HG02970 (cell line): Measurements from ENCODE around the gene TFPI2.
"Not testable (repeated sequence)": the region's sequence is repeated elsewhere in the genome, so short reads cannot be mapped to it uniquely, and the experiment has no call there.

Source experiments
- ATAC-seq: cut with Tn5 transposase; IDR thresholded peaks from one replicate; pipeline ENCODE4 v1.9.1; 2021; ENCODE audit warnings: mild to moderate bottlenecking, moderate library complexity, moderate number of reproducible peaks; ENCODE audit not compliant: unreplicated experiment, low FRiP score

TFPI2 gene, protein sequence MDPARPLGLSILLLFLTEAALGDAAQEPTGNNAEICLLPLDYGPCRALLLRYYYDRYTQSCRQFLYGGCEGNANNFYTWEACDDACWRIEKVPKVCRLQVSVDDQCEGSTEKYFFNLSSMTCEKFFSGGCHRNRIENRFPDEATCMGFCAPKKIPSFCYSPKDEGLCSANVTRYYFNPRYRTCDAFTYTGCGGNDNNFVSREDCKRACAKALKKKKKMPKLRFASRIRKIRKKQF

GRCh38 chr7:93890464-93891068 is at the start of gene TFPI2:
TFPI2 (minus strand) TSS chr7:93890753; CDS start chr7:93890678, 75 bp downstream.
- peak; percentile 43 for ATAC-seq

DNA sequence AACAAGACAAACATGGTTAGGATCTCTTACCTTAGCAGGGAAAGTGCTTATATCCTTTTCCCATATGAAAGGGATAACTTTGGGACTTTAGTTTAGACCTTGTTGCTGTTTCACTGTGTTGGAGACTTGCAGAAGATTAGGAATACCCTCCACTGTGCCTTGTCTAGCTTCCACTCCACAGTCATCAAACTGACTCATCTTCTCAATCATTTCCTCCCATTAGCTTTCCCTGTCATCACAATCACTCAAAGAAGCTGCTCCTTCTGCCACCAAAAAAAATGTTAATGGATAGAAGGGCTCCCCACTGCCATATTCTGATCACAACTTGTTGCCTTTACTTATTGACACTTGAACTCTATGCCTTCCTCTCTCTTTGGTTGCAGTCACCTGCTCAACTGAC is 47.7 kb upstream of the TFPI2 start:
- ATAC-seq, result no peak

DNA sequence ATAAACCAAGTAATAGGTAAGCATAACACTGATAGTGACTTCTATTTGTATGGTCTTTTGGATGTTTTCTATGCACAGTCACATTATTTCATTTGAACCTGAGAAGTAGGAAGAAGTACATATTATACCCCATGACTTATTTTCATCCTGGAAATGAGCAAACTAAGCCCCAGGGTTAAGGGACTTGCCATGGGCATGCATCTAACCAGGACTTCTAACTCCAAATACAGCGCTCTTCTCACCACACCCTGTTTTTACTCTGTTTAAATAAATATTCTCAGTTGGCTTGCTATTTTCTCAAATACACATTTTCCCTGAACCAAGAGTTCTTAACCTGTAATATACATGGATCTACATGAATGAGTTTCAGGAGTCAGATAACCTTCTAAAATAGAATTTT is 47.3 kb upstream of the TFPI2 start:
- no peak for ATAC-seq

DNA sequence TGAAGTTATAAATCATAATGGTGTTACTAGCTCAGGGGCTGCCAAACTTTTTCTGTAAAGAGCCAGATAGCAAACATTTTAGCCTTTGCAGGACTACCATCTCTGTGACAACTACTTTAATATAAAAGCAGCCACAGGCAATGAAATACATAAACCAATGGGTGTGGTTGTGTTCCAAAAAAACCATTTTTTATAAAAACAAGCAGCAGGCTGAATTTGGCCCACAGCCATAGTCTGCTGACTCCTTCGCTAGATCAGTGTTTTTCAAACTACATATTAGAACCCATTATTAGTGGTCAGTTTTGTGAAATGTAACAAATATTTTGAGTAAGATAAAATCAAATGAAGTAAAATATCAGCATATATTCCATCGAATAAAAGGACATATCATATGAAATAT is 44.5 kb upstream of the TFPI2 start:
- no peak for ATAC-seq

- no peak for ATAC-seq
These were observed 42.6 kb upstream of the TFPI2 start for GRCh38 chr7:93933156-93933555.

GRCh38 chr7:93931655-93932054 is 41.1 kb upstream of the TFPI2 start:
- ATAC-seq, result no peak

GRCh38 chr7:93927585-93927984 is 37.0 kb upstream of the TFPI2 start:
- ATAC-seq, result no peak

GRCh38 chr7:93926800-93927199 is 36.2 kb upstream of the TFPI2 start:
- ATAC-seq, result no peak

- ATAC-seq, result no peak
These were observed 33.4 kb upstream of the TFPI2 start for GRCh38 chr7:93923942-93924341.

GRCh38 chr7:93923296-93923695 is 32.7 kb upstream of the TFPI2 start:
- no peak for ATAC-seq

DNA sequence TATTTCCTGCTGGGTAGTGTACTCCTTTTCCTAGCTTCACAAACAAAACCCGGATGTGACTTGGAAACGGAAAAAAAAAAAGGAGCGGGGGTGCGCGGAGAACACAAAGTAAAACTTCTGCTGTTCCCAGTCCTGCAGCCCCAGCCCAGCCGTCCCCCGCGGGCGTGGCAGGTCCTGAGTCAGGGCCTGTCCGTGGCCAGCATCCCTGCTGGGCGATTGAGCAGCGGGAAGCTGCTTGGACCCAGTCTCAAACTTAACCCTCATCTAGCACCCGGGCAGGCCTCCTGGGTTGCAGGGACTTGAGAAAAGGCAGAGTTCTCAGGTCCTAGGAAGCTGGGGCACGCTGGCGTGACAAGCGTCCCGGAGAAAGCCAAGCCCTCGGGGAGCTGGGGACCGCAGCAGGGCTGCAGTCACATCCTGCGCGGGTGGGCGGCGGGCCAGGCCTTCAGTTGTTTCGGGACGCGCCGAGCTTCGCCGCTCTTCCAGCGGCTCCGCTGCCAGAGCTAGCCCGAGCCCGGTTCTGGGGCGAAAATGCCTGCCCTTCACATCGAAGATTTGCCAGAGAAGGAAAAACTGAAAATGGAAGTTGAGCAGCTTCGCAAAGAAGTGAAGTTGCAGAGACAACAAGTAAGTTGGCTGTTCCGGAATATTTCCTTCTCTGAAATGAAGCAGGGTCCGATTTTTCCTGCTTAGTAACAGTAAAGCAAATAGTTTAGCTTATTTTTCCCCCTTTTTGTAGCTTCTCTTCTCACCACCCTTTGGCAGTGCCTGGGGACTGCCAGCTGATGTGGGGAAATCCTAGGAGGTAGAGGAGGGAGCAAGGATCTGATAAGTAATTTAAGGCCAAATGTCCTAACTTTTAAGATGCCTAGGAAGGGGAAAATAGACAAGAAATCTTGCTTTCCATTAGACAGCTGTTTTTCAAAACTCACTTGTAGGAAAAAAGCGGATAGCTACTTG is 31.3 kb upstream of the TFPI2 start, which contains the start of gene GNG11:
Gene GNG11, plus strand, starts transcription at position 129 of the 960 bp plus-strand sequence. Its CDS starts 403 bp downstream, at position 532.
- peak; percentile 70 for ATAC-seq

- ATAC-seq, result no peak
These were observed 30.6 kb upstream of the TFPI2 start for GRCh38 chr7:93921186-93921585.

- ATAC-seq, result no peak
These were observed 30.1 kb upstream of the TFPI2 start for GRCh38 chr7:93920496-93921182.

- ATAC-seq, result not testable (repeated sequence)
These were observed 25.8 kb upstream of the TFPI2 start for GRCh38 chr7:93916315-93916714.

- ATAC-seq, result not testable (repeated sequence)
These were observed 25.3 kb upstream of the TFPI2 start for GRCh38 chr7:93915888-93916287.

DNA sequence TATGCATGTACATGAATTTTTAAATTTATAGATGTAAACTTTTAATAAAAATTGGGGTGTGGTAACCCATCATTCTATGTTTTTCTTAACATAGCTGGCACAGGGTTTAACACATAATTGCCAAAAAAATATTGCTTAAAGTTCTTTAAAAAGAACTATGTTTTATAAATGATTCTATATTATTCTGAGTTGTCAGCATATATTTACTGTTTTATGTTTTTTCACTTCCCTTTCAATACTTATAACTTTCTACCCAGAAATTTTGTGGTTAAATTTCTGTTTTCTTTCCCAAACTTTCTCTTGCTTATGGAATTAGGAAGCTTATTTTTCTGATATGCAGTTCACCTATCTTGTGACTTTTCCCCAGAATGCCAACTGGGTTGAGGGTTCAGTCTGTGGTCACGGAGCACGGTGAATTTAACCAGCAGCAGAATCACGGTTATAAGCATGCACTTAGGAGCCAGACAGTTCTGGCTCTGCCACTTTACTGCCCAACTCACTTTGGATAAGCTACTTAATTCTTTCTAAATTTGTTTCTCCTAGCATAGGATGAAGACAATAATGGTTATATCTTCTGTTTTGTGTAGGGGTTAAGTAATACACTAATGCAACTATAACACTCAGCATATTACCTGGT is 24.8 kb upstream of the TFPI2 start:
- ATAC-seq, result not testable (repeated sequence)

GRCh38 chr7:93914581-93915066 is 24.1 kb upstream of the TFPI2 start:
- no peak for ATAC-seq

- ATAC-seq, result no peak
These were observed 22.6 kb upstream of the TFPI2 start for GRCh38 chr7:93913197-93913596.

DNA sequence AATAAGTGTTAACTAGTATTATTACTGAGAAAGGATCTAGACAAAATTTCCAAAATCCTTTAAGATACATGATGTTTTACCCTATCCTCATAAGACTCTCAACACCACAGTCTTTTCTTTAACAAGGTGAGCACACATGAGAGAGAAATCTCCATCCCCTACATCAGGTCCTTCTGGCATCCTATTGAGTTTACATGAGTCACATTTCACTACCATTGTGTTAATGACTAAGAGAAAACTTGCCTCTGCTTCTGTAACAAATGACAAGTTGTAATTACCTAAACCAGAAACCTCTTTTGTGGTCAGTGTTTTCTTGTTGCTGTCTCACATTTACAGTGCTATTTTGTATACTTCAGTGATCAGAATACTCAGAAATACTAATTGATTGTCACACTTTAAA is 21.1 kb upstream of the TFPI2 start:
- ATAC-seq, result not testable (repeated sequence)

DNA sequence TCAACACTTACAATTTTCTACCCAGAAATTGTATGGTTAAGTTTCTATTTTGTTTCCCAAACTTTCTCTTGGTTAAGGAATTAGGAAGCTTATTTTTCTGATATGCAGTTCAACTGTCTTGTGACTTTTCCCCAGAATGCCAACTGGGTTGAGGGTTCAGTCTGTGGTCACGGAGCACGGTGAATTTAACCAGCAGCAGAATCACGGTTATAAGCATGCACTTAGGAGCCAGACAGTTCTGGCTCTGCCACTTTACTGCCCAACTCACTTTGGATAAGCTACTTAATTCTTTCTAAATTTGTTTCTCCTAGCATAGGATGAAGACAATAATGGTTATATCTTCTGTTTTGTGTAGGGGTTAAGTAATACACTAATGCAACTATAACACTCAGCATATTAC is 20.7 kb upstream of the TFPI2 start:
- ATAC-seq, result not testable (repeated sequence)
